GM12878 (cell line): ENCODE measurements around the gene LPIN1. TPM values are rescaled to one million over a fixed set of nuclear protein-coding genes. Genes with fewer than 3 reads are reported as not detected.

Source experiments
- CHD2 ChIP-seq: IDR thresholded peaks from 2 replicates; pipeline ENCODE4 v1.6.1; 2011; ENCODE audit warnings: low read depth, low read length, improper control_type of control experiment, borderline replicate concordance
- JUND ChIP-seq: IDR thresholded peaks from 2 replicates; pipeline ENCODE4 v1.6.1; 2012; ENCODE audit warnings: low read depth, mild to moderate bottlenecking, low read length, improper control_type of control experiment, moderate library complexity
- MXI1 ChIP-seq: fragments of 150-350 bp; IDR thresholded peaks from 2 replicates; pipeline ENCODE4 v1.6.1; 2011; ENCODE audit warnings: low read depth, mild to moderate bottlenecking, inconsistent platforms, low read length, improper control_type of control experiment
- PBX3 ChIP-seq: IDR thresholded peaks from 2 replicates; pipeline ENCODE4 v1.6.1; 2011; ENCODE audit warnings: mild to moderate bottlenecking, low read depth, low read length, moderate library complexity; ENCODE audit not compliant: insufficient replicate concordance
- POLR2AphosphoS2 ChIP-seq: IDR thresholded peaks from 2 replicates; pipeline ENCODE4 v1.6.1; 2011; ENCODE audit warnings: low read depth, mild to moderate bottlenecking, low read length, improper control_type of control experiment, moderate library complexity
- ZZZ3 ChIP-seq: IDR thresholded peaks from 2 replicates; pipeline ENCODE4 v1.6.1; 2011; ENCODE audit warnings: low read depth; ENCODE audit not compliant: control insufficient read depth, insufficient read length
- polyA plus RNA-seq, 11 experiments: library from polyadenylated mRNA; depleted of rRNA in 4 of 11; unstranded in 6 of 11; stranded (reverse) in 5 of 11; fragments of >200 nt; fragmentation: Nextera tagmentation in 4 of 11; fragmentation: Illumina TruSeq in 1 of 11; extraction: Ambion mirVana in 4 of 11; extraction: Trizol in 1 of 11; gene quantifications; 1 replicate in 1 of 11; 2 replicates in 10 of 11; pipeline versions ENCODE4 v1.2.1 to v1.2.3, GENCODE V29; 2011 to 2016; ENCODE audit warnings: inconsistent platforms in 2 of 11, missing spikeins in 2 of 11, low read depth in 1 of 11
- total RNA-seq, 4 experiments: library from RNA; depleted of rRNA in 3 of 4; stranded (reverse); fragments of >200 nt in 3 of 4; fragmentation: Illumina TruSeq in 1 of 4; extraction: Trizol in 1 of 4; gene quantifications; 2 replicates each; pipeline versions ENCODE4 v1.2.1 to v1.2.3, GENCODE V29; 2013 to 2021
- TF ChIP-seq, protein P1 (sequence below): IDR thresholded peaks from 2 replicates; pipeline ENCODE4 v1.6.1; 2012; ENCODE audit warnings: mild to moderate bottlenecking, low read depth, low read length
- TF ChIP-seq, protein P2 (sequence below): fragments of 450-650 bp; conservative IDR thresholded peaks from 2 replicates; pipeline ENCODE4 v1.6.1; 2017; ENCODE audit warnings: mild to moderate bottlenecking, moderate library complexity
- TF ChIP-seq, protein P3 (sequence below): fragments of 450-650 bp; IDR thresholded peaks from 2 replicates; pipeline ENCODE4 v1.6.1; 2018; ENCODE audit warnings: borderline replicate concordance, mild to moderate bottlenecking; ENCODE audit not compliant: partially characterized antibody

LPIN1 gene
- total and polyA plus RNA-seq, 10 of the 15 experiments (the other 5 are each of a cell fraction or from before 2014, with no cell fraction given), result 18.8 to 82.5 (median 50.3) TPM

GRCh38 chr2:11708106-11708505 is 38.3 kb upstream of the LPIN1 start (continued):
- TF ChIP-seq, protein P1, sequence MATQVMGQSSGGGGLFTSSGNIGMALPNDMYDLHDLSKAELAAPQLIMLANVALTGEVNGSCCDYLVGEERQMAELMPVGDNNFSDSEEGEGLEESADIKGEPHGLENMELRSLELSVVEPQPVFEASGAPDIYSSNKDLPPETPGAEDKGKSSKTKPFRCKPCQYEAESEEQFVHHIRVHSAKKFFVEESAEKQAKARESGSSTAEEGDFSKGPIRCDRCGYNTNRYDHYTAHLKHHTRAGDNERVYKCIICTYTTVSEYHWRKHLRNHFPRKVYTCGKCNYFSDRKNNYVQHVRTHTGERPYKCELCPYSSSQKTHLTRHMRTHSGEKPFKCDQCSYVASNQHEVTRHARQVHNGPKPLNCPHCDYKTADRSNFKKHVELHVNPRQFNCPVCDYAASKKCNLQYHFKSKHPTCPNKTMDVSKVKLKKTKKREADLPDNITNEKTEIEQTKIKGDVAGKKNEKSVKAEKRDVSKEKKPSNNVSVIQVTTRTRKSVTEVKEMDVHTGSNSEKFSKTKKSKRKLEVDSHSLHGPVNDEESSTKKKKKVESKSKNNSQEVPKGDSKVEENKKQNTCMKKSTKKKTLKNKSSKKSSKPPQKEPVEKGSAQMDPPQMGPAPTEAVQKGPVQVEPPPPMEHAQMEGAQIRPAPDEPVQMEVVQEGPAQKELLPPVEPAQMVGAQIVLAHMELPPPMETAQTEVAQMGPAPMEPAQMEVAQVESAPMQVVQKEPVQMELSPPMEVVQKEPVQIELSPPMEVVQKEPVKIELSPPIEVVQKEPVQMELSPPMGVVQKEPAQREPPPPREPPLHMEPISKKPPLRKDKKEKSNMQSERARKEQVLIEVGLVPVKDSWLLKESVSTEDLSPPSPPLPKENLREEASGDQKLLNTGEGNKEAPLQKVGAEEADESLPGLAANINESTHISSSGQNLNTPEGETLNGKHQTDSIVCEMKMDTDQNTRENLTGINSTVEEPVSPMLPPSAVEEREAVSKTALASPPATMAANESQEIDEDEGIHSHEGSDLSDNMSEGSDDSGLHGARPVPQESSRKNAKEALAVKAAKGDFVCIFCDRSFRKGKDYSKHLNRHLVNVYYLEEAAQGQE, result no peak
- TF ChIP-seq, protein P2, sequence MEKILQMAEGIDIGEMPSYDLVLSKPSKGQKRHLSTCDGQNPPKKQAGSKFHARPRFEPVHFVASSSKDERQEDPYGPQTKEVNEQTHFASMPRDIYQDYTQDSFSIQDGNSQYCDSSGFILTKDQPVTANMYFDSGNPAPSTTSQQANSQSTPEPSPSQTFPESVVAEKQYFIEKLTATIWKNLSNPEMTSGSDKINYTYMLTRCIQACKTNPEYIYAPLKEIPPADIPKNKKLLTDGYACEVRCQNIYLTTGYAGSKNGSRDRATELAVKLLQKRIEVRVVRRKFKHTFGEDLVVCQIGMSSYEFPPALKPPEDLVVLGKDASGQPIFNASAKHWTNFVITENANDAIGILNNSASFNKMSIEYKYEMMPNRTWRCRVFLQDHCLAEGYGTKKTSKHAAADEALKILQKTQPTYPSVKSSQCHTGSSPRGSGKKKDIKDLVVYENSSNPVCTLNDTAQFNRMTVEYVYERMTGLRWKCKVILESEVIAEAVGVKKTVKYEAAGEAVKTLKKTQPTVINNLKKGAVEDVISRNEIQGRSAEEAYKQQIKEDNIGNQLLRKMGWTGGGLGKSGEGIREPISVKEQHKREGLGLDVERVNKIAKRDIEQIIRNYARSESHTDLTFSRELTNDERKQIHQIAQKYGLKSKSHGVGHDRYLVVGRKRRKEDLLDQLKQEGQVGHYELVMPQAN, result no peak
- TF ChIP-seq POLR2AphosphoS2 (no peak), PBX3 (no peak), ZZZ3 (no peak), CHD2 (no peak), MXI1 (no peak), JUND (no peak)
- TF ChIP-seq, protein P3, sequence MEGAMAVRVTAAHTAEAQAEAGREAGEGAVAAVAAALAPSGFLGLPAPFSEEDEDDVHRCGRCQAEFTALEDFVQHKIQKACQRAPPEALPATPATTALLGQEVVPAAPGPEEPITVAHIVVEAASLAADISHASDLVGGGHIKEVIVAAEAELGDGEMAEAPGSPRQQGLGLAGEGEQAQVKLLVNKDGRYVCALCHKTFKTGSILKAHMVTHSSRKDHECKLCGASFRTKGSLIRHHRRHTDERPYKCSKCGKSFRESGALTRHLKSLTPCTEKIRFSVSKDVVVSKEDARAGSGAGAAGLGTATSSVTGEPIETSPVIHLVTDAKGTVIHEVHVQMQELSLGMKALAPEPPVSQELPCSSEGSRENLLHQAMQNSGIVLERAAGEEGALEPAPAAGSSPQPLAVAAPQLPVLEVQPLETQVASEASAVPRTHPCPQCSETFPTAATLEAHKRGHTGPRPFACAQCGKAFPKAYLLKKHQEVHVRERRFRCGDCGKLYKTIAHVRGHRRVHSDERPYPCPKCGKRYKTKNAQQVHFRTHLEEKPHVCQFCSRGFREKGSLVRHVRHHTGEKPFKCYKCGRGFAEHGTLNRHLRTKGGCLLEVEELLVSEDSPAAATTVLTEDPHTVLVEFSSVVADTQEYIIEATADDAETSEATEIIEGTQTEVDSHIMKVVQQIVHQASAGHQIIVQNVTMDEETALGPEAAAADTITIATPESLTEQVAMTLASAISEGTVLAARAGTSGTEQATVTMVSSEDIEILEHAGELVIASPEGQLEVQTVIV, result no peak
